Coronary artery (tissue), 2 donors: Measurements from ENCODE around the gene SLC47A2.

Experiments
- DNase-seq: peaks from one replicate; pipeline ENCODE4 v3.0.0-alpha.2; 2017; ENCODE audit warnings: low spot score
- H3K27ac ChIP-seq, 2 donors: fragments of 200-600 bp; sonication (generic); one replicate each; pipeline ENCODE4 v1.5.1; 2016 to 2019
- H3K4me3 ChIP-seq: fragments of 200-600 bp; sonication (generic); 2 replicates; pipeline ENCODE4 v1.5.1; 2016; ENCODE audit warnings: mild to moderate bottlenecking, moderate library complexity
- CTCF ChIP-seq: fragments of 200-600 bp; sonication (generic); IDR thresholded peaks from one replicate; pipeline ENCODE4 v1.5.1; 2019; ENCODE audit warnings: antibody characterized with exemption

Gene SLC47A2

DNA sequence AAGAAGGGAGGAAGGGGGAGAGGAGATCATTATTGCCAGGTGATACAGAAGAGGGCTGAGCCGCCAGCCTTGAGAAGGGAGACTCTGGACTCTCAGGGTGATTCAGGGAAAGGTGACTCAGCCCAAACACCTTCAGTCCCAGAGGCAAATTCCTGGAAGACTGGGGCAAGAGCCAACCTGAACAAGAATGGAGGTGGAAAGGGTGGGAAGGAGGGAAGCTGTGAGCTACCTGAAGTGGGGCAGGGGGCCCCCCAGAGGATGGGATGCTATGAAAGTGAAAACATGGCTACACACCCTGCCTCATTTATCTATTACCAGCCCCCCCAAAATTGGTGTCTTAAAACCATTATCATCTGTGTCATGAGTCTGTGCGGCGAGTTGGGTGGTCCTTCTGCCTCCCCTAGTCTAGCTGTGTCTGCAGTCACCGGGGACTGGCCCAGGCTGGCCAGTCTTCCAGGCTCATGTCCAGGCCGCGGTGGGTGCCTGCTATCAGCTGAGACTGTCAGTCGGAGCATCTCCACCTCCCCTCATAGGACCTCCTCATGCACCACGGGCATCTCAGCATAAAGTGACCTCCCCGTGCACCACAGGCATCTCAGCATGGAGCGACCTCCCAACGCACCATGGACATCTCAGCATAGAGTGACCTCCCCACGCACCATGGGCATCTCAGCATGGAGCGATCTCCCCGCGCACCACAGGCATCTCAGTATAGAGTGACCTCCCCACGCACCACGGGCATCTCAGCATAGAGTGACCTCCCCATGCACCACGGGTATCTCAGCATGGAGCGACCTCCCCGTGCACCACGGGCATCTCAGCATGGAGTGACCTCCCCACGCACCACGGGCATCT is 3.2 kb upstream of the SLC47A2 start:
- H3K27ac ChIP-seq, result no peak overlapping the region
- no peak for TF ChIP-seq CTCF
- no peak for DNase-seq
- no peak overlapping the region for H3K4me3 ChIP-seq

DNA sequence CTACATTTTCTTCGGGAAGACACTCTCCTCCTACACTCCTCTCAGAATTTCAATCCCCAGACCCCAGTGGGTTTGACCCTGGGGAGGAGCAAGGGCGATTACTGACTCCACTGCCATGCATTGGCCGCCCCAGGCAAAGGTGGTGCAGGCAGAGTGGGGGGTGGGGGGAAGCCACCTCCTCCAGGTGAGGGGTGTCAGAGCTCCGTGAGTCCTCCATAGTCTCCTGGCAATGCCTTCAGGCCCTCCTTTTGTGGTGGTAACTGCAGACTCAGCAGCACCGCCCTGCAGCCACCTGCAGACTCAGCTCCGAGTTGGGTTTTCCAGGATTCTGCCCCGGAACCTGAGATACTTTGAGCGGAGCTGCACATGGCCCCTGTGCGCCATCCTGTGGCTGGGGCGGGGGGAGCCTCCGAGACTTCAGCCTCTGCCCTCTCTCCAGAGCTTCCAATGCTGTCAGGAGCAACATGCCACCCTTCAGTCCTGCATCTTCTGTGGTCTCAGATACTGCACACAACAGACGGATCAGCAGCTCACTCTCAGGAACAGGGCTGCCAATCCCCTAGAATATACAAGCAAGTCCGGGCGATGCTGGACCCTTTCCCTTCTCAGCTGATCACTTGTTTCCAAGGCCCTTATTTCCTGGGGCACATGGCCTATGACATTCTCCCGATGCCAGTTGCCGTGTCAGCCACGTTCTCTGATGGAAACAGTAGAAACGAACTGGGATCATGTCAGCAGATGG is 2.4 kb upstream of the SLC47A2 start:
- no peak for TF ChIP-seq CTCF
- Histone ChIP-seq H3K27ac (no peak overlapping the region), H3K4me3 (no peak overlapping the region)
- no peak for DNase-seq

DNA sequence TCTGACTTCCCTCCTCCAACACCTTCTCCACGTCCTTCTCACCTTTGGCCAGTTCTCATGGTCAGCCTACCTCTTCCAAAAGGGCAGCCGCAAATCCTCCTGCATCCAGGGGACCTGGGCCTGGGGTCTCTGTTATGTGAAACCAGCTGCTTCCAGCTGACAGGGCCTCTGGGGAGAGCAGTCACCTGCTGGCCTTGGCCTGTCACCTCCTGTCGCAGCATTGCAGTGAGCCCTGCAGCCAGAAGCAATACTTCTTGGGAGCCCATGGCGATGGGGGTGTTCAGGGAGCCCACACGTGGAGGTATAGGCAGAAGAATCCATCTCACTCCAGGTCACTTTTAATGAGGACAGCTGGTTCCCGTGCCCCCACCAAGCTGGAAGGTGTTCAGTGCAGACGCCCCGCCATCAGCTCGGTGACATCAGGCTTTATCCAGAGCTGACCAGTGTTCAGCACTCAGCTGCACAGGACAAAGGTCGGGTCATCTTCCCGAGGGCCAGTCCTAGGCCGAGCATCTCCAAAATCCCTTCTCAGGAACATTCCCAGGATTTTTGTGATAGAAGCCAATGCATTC is 1.7 kb upstream of the SLC47A2 start:
- H3K4me3 ChIP-seq, result no peak overlapping the region
- DNase-seq, result no peak
- no peak overlapping the region for H3K27ac ChIP-seq
- TF ChIP-seq CTCF, result no peak

- TF ChIP-seq CTCF, result no peak
- DNase-seq, result no peak
- H3K27ac ChIP-seq, result no peak overlapping the region
- no peak overlapping the region for H3K4me3 ChIP-seq
These were observed 1.1 kb upstream of the SLC47A2 start for GRCh38 chr17:19717411-19717908.

GRCh38 chr17:19717031-19717360 is 612 bp upstream of the SLC47A2 start:
- no peak for DNase-seq
- no peak for TF ChIP-seq CTCF
- Histone ChIP-seq H3K27ac (no peak overlapping the region), H3K4me3 (no peak overlapping the region)

GRCh38 chr17:19714542-19715411 is 1.6 kb downstream of the SLC47A2 start:
- no peak overlapping the region for H3K27ac ChIP-seq
- no peak overlapping the region for H3K4me3 ChIP-seq
- peak; percentile 65 for DNase-seq
- no peak for TF ChIP-seq CTCF
